ENCODE results near the gene ARSH. TPM values are rescaled to one million over a fixed set of nuclear protein-coding genes. Genes with fewer than 3 reads are reported as not detected.

Gene ARSH
- total RNA-seq, 1 donor from 2014 or later: not detected

DNA sequence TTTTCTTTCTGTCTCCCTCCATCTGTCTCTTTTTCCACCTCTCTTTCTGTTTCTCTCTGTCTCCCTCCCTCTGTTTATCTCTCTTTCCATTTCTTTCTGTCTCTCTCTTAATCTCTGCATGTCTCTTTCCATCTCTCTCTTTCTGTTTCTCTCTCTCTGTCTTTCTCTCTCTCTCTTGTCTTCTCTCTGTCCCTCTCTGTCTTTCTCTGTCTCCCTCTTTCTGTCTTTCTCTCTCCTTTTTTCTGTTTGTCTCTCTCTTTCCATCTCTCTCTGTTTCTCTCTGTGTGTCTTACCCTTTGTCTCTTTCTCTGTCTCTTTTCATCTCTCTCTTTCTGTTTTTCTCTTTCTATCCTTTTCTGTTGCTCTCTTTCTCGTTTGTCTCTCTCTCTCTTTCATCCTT lies 69.6 kb downstream of the ARSH start:
- H3K4me3 ChIP-seq (ENCODE audit: low read depth, low read length): no peak overlapping the region
- TF ChIP-seq, protein P1, sequence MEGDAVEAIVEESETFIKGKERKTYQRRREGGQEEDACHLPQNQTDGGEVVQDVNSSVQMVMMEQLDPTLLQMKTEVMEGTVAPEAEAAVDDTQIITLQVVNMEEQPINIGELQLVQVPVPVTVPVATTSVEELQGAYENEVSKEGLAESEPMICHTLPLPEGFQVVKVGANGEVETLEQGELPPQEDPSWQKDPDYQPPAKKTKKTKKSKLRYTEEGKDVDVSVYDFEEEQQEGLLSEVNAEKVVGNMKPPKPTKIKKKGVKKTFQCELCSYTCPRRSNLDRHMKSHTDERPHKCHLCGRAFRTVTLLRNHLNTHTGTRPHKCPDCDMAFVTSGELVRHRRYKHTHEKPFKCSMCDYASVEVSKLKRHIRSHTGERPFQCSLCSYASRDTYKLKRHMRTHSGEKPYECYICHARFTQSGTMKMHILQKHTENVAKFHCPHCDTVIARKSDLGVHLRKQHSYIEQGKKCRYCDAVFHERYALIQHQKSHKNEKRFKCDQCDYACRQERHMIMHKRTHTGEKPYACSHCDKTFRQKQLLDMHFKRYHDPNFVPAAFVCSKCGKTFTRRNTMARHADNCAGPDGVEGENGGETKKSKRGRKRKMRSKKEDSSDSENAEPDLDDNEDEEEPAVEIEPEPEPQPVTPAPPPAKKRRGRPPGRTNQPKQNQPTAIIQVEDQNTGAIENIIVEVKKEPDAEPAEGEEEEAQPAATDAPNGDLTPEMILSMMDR (conservative IDR thresholded peaks at IDR 0.05; ENCODE audit: low read depth, low read length): no peak
- DNase-seq (ENCODE audit: low read depth): no peak

- no peak for DNase-seq (ENCODE audit: low read depth)
- TF ChIP-seq, protein P1 (conservative IDR thresholded peaks at IDR 0.05; ENCODE audit: low read depth, low read length): no peak
- no peak overlapping the region for H3K4me3 ChIP-seq (ENCODE audit: low read depth, low read length)
Measured at GRCh38 chrX:3076416-3076991, 70.2 kb downstream of the ARSH start.

Other genes with a start within 250 kb of the ARSH start
- gene GYG2, start 177.6 kb upstream of the ARSH start, total RNA-seq: 0.75 and 1.0 TPM in 2 replicates
- gene ARSD, start 77.2 kb upstream of the ARSH start, total RNA-seq: 6.7 and 10.7 TPM in 2 replicates
- not detected in 2 replicates for gene ARSF, start 34.9 kb downstream of the ARSH start, total RNA-seq